Neural progenitor cell (in vitro differentiated cells): ENCODE results near the gene TRMT1L. TPM values are rescaled to one million over a fixed set of nuclear protein-coding genes. Genes with fewer than 3 reads are reported as not detected.
A peak's percentile ranks its signal among the peaks of the same experiment; 100 is the strongest.

Experiments
- DNase-seq: peaks from one replicate; pipeline ENCODE4 v3.0.0-alpha.2; 2016; ENCODE audit warnings: low spot score
- H2AFZ ChIP-seq: fragments of 200-600 bp; sonication (generic); replicated peaks from 2 replicates; pipeline ENCODE4 v1.6.1; 2016; ENCODE audit warnings: antibody characterized with exemption
- H3F3A ChIP-seq: fragments of 200-600 bp; sonication (generic); 2 replicates; pipeline ENCODE4 v1.6.1; 2016; ENCODE audit warnings: antibody characterized with exemption, low read depth
- H3K27ac ChIP-seq: fragments of 200-600 bp; sonication (generic); 2 replicates; pipeline ENCODE4 v1.5.1; 2016; ENCODE audit warnings: mild to moderate bottlenecking
- H3K27me3 ChIP-seq: fragments of 200-600 bp; sonication (generic); 2 replicates; pipeline ENCODE4 v1.6.1; 2016; ENCODE audit warnings: mild to moderate bottlenecking, moderate library complexity
- H3K36me3 ChIP-seq: fragments of 200-600 bp; sonication (generic); 2 replicates; pipeline ENCODE4 v1.5.1; 2016
- H3K4me1 ChIP-seq: fragments of 200-600 bp; sonication (generic); 2 replicates; pipeline ENCODE4 v1.6.1; 2016; ENCODE audit warnings: mixed run types
- H3K4me2 ChIP-seq: fragments of 200-600 bp; sonication (generic); 2 replicates; pipeline ENCODE4 v1.6.1; 2016
- H3K4me3 ChIP-seq: fragments of 200-600 bp; sonication (generic); 2 replicates; pipeline ENCODE4 v1.5.1; 2016
- H3K79me2 ChIP-seq: fragments of 200-600 bp; sonication (generic); 2 replicates; pipeline ENCODE4 v1.6.1; 2016; ENCODE audit warnings: low read depth
- H3K9ac ChIP-seq: fragments of 200-600 bp; sonication (generic); 2 replicates; pipeline ENCODE4 v1.6.1; 2016
- H3K9me3 ChIP-seq: fragments of 200-600 bp; sonication (generic); 2 replicates; pipeline ENCODE4 v1.5.1; 2016; ENCODE audit warnings: low read depth
- H4K20me1 ChIP-seq: fragments of 200-600 bp; sonication (generic); 2 replicates; pipeline ENCODE4 v1.6.1; 2016; ENCODE audit warnings: low read depth
- H3K27ac Mint-ChIP-seq: 3 replicates; pipeline ENCODE4 v1.8.0; 2021; ENCODE audit warnings: mixed read lengths
- H3K27me3 Mint-ChIP-seq: 2 replicates; pipeline ENCODE4 v1.8.0; 2022; ENCODE audit warnings: low read depth, mild to moderate bottlenecking, inconsistent platforms, moderate library complexity, mixed read lengths; ENCODE audit not compliant: insufficient read depth
- H3K36me3 Mint-ChIP-seq: 3 replicates; pipeline ENCODE4 v1.8.0; 2021; ENCODE audit warnings: mixed read lengths
- H3K4me1 Mint-ChIP-seq: 3 replicates; pipeline ENCODE4 v1.8.0; 2021; ENCODE audit warnings: mixed read lengths
- H3K4me3 Mint-ChIP-seq: 3 replicates; pipeline ENCODE4 v1.8.0; 2021; ENCODE audit warnings: mild to moderate bottlenecking, moderate library complexity, mixed read lengths
- H3K9me3 Mint-ChIP-seq: 3 replicates; pipeline ENCODE4 v1.8.0; 2020; ENCODE audit warnings: mixed read lengths
- EZH2 ChIP-seq: fragments of 200-600 bp; sonication (generic); IDR thresholded peaks from 2 replicates; pipeline ENCODE4 v1.6.1; 2017; ENCODE audit warnings: antibody characterized with exemption, mild to moderate bottlenecking, moderate library complexity
- EZH2phosphoT487 ChIP-seq: fragments of 200-600 bp; sonication (generic); IDR thresholded peaks from 2 replicates; pipeline ENCODE4 v1.6.1; 2017; ENCODE audit warnings: antibody characterized with exemption
- total RNA-seq: library from RNA; depleted of rRNA; stranded (reverse); fragments of >200 nt; gene quantifications from 2 replicates; pipeline ENCODE4 v1.2.3, GENCODE V29; 2015; ENCODE audit warnings: low replicate concordance
- TF ChIP-seq, protein P1 (sequence below): fragments of 200-600 bp; sonication (generic); IDR thresholded peaks from 2 replicates; pipeline ENCODE4 v1.5.1; 2017; ENCODE audit warnings: antibody characterized with exemption, mild to moderate bottlenecking

Gene TRMT1L
- total RNA-seq, 1 donor from 2014 or later = 58.9 TPM

DNA sequence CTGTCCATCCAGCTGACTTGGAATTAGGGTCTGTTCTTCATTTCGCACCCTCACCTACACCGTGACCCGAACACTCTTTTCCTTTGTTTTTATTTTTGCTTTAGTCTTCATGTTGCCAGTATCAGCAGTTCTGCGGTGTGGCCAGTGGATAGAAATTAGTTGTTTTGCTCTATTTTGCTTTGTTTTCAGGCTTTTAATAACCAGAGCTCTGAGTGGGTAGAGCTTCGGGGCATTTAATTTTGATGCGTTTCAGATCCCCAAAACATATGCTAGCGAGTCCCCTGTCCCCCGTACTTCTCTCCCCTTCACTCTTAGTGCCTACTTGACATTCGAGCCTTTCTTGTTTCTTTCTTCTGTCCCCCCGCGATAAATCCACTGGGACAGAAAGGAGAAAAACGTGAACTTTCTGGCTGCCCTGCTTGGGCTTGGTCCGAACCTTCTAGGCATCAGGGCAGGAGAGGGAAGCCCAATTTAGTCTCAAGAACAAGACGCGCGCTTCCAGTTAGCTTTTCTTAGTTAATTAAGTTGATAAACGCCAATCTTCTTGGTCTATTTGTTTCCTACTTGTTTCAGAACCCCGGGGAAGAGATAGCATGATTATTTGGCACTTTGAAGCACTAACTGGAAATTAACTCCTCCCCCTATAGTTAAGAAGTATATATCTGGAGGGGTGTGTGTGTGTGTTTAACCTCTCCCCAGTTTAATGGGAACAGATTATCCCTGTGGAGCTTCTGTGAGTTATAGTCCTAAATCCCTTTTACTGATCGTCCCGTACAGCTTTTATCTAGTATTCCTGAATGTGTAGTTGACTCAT lies 1.1 kb upstream of the TRMT1L start:
- peaks cover 6% of the 10 kb centered on the region for H3K27me3 Mint-ChIP-seq
- H3K27ac Mint-ChIP-seq = peak overlapping the region; percentile 48
- TF ChIP-seq, protein P1, sequence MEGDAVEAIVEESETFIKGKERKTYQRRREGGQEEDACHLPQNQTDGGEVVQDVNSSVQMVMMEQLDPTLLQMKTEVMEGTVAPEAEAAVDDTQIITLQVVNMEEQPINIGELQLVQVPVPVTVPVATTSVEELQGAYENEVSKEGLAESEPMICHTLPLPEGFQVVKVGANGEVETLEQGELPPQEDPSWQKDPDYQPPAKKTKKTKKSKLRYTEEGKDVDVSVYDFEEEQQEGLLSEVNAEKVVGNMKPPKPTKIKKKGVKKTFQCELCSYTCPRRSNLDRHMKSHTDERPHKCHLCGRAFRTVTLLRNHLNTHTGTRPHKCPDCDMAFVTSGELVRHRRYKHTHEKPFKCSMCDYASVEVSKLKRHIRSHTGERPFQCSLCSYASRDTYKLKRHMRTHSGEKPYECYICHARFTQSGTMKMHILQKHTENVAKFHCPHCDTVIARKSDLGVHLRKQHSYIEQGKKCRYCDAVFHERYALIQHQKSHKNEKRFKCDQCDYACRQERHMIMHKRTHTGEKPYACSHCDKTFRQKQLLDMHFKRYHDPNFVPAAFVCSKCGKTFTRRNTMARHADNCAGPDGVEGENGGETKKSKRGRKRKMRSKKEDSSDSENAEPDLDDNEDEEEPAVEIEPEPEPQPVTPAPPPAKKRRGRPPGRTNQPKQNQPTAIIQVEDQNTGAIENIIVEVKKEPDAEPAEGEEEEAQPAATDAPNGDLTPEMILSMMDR = no peak
- no peak for TF ChIP-seq EZH2phosphoT487
- TF ChIP-seq EZH2 = no peak
- peak overlapping the region; percentile 52 for H3K9ac ChIP-seq
- H3K9me3 Mint-ChIP-seq = no peaks in the 10 kb centered on the region
- no peaks in the 10 kb centered on the region for H3K36me3 Mint-ChIP-seq
- H2AFZ ChIP-seq = peak overlapping the region; percentile 93
- H3K4me3 Mint-ChIP-seq = peak overlapping the region; percentile 99
- H3K27me3 ChIP-seq = no peaks in the 10 kb centered on the region
- H3K36me3 ChIP-seq = no peaks in the 10 kb centered on the region
- peaks cover 10% of the 10 kb centered on the region for H4K20me1 ChIP-seq
- no peak overlapping the region for H3K27ac ChIP-seq
- H3K4me2 ChIP-seq = peak overlapping the region; percentile 90
- peak; percentile 26 for DNase-seq
- no peaks in the 10 kb centered on the region for H3K9me3 ChIP-seq
- peaks cover 18% of the 10 kb centered on the region for H3K4me1 ChIP-seq
- peak overlapping the region; percentile 63 for H3K4me3 ChIP-seq
- H3K79me2 ChIP-seq = peaks cover 26% of the 10 kb centered on the region
- H3K4me1 Mint-ChIP-seq = peaks cover 27% of the 10 kb centered on the region
- peaks cover 7% of the 10 kb centered on the region for H3F3A ChIP-seq

DNA sequence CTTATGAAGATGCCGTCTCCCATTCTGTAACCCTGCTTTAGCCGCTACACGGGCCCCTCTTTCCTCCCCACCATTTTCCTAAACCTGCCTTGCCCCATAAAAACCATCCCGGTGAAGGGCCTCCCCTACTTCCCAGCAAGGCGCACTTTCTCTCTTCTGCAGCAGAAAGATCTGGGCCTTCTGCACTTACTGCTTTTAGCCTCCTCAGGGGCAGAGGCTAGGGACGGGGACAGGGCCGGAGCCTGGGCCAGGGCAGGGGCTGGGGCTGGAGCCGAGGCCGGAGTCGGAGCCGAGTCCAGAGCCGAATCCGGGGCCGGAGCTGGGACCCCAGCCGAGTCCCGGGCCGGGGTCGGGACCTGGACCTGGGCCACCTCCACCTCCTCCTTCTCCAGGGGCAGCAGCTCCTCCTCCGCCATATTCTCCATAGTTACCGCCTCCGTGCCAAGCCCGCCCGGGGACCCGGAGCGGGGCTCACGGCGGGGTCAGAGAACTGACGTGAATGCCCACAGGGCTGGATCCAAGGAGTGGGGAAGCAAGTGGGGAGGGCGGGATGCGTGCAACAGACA lies 382 bp downstream of the TRMT1L start:
- Histone ChIP-seq H3K79me2 (peaks cover 26% of the 10 kb centered on the region), H3K9me3 (no peaks in the 10 kb centered on the region), H3K27me3 (no peaks in the 10 kb centered on the region), H3F3A (peaks cover 7% of the 10 kb centered on the region), H3K4me3 (peak overlapping the region; percentile 63), H3K4me2 (peak overlapping the region; percentile 87), H3K9ac (peak overlapping the region; percentile 85), H3K36me3 (no peaks in the 10 kb centered on the region), H3K4me1 (peaks cover 18% of the 10 kb centered on the region), H3K27ac (peak overlapping the region; percentile 87), H4K20me1 (peaks cover 14% of the 10 kb centered on the region), H2AFZ (peak overlapping the region; percentile 46)
- Mint-ChIP-seq H3K9me3 (no peaks in the 10 kb centered on the region), H3K27me3 (peaks cover 6% of the 10 kb centered on the region), H3K27ac (peak overlapping the region; percentile 94), H3K4me3 (peak overlapping the region; percentile 99), H3K4me1 (peaks cover 27% of the 10 kb centered on the region), H3K36me3 (no peaks in the 10 kb centered on the region)
- no peak for DNase-seq
- TF ChIP-seq EZH2phosphoT487 (no peak), EZH2 (no peak)
- TF ChIP-seq, protein P1 = no peak

DNA sequence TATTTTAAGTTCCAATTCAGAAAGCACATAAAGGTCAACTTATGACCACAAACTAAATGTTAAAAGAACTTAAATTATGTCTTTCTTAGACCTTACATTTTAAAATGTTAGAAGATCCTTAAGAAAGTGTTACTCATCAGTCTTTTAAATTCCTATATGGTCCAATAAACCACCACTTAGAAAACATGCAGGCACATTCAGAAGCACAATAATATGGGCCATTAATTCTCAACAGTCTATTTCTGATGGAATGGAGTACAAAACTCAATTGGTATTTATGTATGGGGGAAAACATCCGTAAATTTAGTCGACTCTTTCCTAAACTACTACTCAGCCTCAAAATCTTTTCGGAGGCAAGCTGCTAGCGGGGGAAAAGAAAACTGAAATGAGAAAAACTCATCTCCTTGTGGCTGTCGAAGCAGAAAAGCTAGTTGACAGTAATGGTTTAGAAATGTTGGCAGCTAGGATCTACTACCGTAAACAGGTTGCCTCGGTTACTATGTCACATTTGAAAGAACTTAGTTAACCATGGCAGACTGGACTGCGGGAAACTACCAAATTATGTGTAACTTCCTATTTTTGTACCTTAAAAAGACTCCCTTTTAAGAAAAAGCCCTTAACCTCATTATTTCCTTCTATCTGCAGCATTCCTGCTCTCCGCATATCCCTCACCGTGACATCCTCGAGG lies 1.0 kb downstream of the TRMT1L start:
- H3K4me1 ChIP-seq = peaks cover 18% of the 10 kb centered on the region
- no peaks in the 10 kb centered on the region for H3K36me3 ChIP-seq
- peak; percentile 3 for DNase-seq
- H3K9ac ChIP-seq = peak overlapping the region; percentile 85
- H3K9me3 ChIP-seq = no peaks in the 10 kb centered on the region
- TF ChIP-seq, protein P1 = no peak
- TF ChIP-seq EZH2phosphoT487 (no peak), EZH2 (no peak)
- peaks cover 26% of the 10 kb centered on the region for H3K79me2 ChIP-seq
- peaks cover 14% of the 10 kb centered on the region for H4K20me1 ChIP-seq
- no peaks in the 10 kb centered on the region for H3K27me3 ChIP-seq
- no peak overlapping the region for H2AFZ ChIP-seq
- peak overlapping the region; percentile 99 for H3K4me3 Mint-ChIP-seq
- H3K27me3 Mint-ChIP-seq = peaks cover 6% of the 10 kb centered on the region
- peak overlapping the region; percentile 87 for H3K4me2 ChIP-seq
- H3K27ac Mint-ChIP-seq = peak overlapping the region; percentile 91
- peaks cover 27% of the 10 kb centered on the region for H3K4me1 Mint-ChIP-seq
- H3K27ac ChIP-seq = no peak overlapping the region
- peaks cover 7% of the 10 kb centered on the region for H3F3A ChIP-seq
- peak overlapping the region; percentile 63 for H3K4me3 ChIP-seq
- H3K36me3 Mint-ChIP-seq = no peaks in the 10 kb centered on the region
- no peaks in the 10 kb centered on the region for H3K9me3 Mint-ChIP-seq
